ENCODE data around the gene AFF3. TPM values are rescaled to one million over a fixed set of nuclear protein-coding genes. Genes with fewer than 3 reads are reported as not detected.

AFF3 gene
- total and polyA plus RNA-seq, 2 of the 8 experiments (the other 6 are each of a cell fraction or from before 2014, with no cell fraction given): 0.27 to 3.0 TPM

DNA sequence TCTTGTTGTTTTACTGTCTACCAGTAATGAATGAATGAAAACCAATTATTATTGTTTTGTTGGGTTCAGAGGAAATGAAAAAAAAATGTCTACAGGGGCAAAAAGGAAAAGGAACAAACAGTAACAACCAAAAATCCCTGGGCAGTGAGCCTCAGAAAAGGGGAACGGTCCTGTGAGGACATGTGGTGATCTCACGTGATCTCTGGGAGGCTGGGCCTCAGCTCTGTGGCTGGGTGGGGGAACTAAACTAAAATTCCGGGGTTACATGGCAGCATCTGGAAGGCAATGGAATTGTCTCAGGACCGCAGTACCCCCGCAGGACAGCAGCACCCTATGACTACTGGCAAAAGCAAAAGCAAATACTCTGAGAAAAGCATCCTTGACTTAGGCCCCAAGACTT lies 80.1 kb downstream of the AFF3 start:
- WGBS, 2 experiments (ENCODE audit: extremely low coverage in 1 of 2, insufficient coverage in 1 of 2, insufficient read length in 1 of 2, insufficient replicate concordance in 2 of 2, low coverage in 1 of 2, low lambda C conversion rate in 2 of 2, missing lambda C conversion rate in 1 of 2): 92% methylated on average over 5 of the region's 5 CpGs; no CpG with 5 or more reads in 1 of the 2 experiments
- no peak overlapping the region for H4K91ac ChIP-seq (replicated peaks; ENCODE audit: insufficient read length, low read length)
- no peak overlapping the region for H2BK20ac ChIP-seq (ENCODE audit: low read length)
- H3K9ac ChIP-seq (replicated peaks in 1 of 4; ENCODE audit: extremely low read depth in 1 of 4, low read depth in 3 of 4, low read length in 3 of 4): no peak overlapping the region
- H3K23ac ChIP-seq (ENCODE audit: insufficient read length): no peak overlapping the region
- DNase-seq (ENCODE audit: low read depth in 1 of 2, low spot score in 2 of 2): no peak
- no peaks in the 10 kb centered on the region for H3K79me2 ChIP-seq (ENCODE audit: control insufficient read depth in 1 of 2, insufficient read depth in 2 of 2, low read length in 2 of 2)
- H4K5ac ChIP-seq (ENCODE audit: insufficient read length, low read depth, low read length): no peak overlapping the region
- H2BK15ac ChIP-seq (ENCODE audit: low read length): no peak overlapping the region
- POLR2A ChIA-PET (ENCODE audit: partially characterized antibody): no interaction called here
- H3K9me3 ChIP-seq (ENCODE audit: insufficient read depth in 2 of 2, low read depth in 1 of 2, low read length in 1 of 2): no peaks in the 10 kb centered on the region; a peak in 1 of 4 replicates
- H3K27ac ChIP-seq (ENCODE audit: low read depth, low read length): no peak overlapping the region
- H3K23me2 ChIP-seq (ENCODE audit: low read depth, low read length): no peaks in the 10 kb centered on the region
- H2BK12ac ChIP-seq (ENCODE audit: low read depth, low read length): no peak overlapping the region
- no peak overlapping the region for H3K4me3 ChIP-seq (ENCODE audit: extremely low read depth in 1 of 4, insufficient read depth in 2 of 4, low read depth in 3 of 4, low read length in 4 of 4)
- CTCF ChIA-PET (ENCODE audit: partially characterized antibody): no interaction called here
- no peaks in the 10 kb centered on the region for H3K79me1 ChIP-seq (ENCODE audit: low read depth, low read length)
- H2AK5ac ChIP-seq (ENCODE audit: low read depth, low read length): no peak overlapping the region
- H2BK120ac ChIP-seq (replicated peaks; ENCODE audit: low read depth, low read length): no peak overlapping the region
- H4K8ac ChIP-seq (ENCODE audit: extremely low read depth, insufficient read depth, low read length): no peak overlapping the region
- H4K20me1 ChIP-seq (replicated peaks in 1 of 2; ENCODE audit: control insufficient read depth in 1 of 2, insufficient read depth in 2 of 2, low read length in 2 of 2): no peaks in the 10 kb centered on the region
- no peak overlapping the region for H3K18ac ChIP-seq (ENCODE audit: extremely low read depth, low read length)
- no peak for FAIRE-seq
- H2BK5ac ChIP-seq (ENCODE audit: low read depth, low read length): no peak overlapping the region
- no peak overlapping the region for H2AFZ ChIP-seq (ENCODE audit: low read length)
- no peak overlapping the region for H3K56ac ChIP-seq (replicated peaks; ENCODE audit: insufficient read length, low read depth, low read length)
- H3K27me3 ChIP-seq (replicated peaks in 1 of 4; ENCODE audit: control insufficient read depth in 3 of 4, extremely low read depth in 1 of 4, insufficient read depth in 3 of 4, low read length in 3 of 4): no peaks in the 10 kb centered on the region
- H3K4me2 ChIP-seq (ENCODE audit: insufficient read depth in 1 of 2, low read depth in 2 of 2, low read length in 2 of 2): no peak overlapping the region
- no peak overlapping the region for H3K14ac ChIP-seq (ENCODE audit: insufficient read length)
- no peak overlapping the region for H3K4ac ChIP-seq (replicated peaks; ENCODE audit: insufficient read length, low read depth, low read length)
- no peaks in the 10 kb centered on the region for H3K36me3 ChIP-seq (ENCODE audit: control insufficient read depth in 2 of 4, insufficient read depth in 4 of 4, low read length in 3 of 4)
- no peaks in the 10 kb centered on the region for H3K4me1 ChIP-seq (replicated peaks in 1 of 4; ENCODE audit: control insufficient read depth in 3 of 4, insufficient read depth in 4 of 4, low read length in 3 of 4)
- TF ChIP-seq SP4 (IDR thresholded peaks at IDR 0.05; ENCODE audit: low read length) (no peak), POU5F1 (IDR thresholded peaks at IDR 0.05; ENCODE audit: low read depth, low read length) (no peak), KDM1A (IDR thresholded peaks at IDR 0.05; ENCODE audit: borderline replicate concordance, low read length) (no peak), USF2 (IDR thresholded peaks at IDR 0.05; ENCODE audit: low read length) (no peak), SP1 (IDR thresholded peaks at IDR 0.05; ENCODE audit: low read depth, low read length) (no peak), TCF12 (IDR thresholded peaks at IDR 0.05; ENCODE audit: low read depth, low read length) (no peak)
